Measurements from ENCODE around the gene LRP10.
A peak's percentile ranks its signal among the peaks of the same experiment; 100 is the strongest.
"Not testable (repeated sequence)": the region's sequence is repeated elsewhere in the genome, so short reads cannot be mapped to it uniquely, and the experiment has no call there.

LRP10 gene

DNA sequence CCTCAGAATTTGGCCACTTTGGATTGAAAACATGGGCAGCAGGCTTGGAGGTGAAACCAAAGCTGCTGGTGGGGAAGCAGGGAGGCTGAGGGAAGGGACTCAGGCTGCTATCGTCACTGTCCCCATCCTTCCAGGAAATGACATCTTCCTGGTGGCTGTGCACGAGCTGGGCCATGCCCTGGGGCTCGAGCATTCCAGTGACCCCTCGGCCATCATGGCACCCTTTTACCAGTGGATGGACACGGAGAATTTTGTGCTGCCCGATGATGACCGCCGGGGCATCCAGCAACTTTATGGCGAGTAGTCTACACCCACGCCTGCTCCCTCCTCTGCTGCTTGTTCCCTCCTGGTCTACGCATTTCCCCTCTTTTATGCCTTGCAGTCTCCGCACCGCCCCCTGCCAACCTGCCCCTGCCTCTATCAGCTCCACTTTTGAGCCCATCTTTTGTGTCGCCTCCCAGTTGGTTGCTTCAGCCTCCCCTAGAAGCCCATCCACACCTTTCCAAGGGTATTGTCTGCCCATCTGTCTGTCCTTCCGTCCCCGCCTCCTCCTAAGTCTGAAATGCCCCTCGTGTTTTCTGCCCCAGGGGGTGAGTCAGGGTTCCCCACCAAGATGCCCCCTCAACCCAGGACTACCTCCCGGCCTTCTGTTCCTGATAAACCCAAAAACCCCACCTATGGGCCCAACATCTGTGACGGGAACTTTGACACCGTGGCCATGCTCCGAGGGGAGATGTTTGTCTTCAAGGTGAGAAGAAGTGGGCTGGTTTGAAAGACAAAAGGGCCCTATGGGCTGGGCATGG is 28.2 kb upstream of the LRP10 start:
- no peak for DNase-seq (ENCODE audit: low spot score)

GRCh38 chr14:22844221-22845102 is 27.1 kb upstream of the LRP10 start:
- DNase-seq (ENCODE audit: low spot score) = no peak

DNA sequence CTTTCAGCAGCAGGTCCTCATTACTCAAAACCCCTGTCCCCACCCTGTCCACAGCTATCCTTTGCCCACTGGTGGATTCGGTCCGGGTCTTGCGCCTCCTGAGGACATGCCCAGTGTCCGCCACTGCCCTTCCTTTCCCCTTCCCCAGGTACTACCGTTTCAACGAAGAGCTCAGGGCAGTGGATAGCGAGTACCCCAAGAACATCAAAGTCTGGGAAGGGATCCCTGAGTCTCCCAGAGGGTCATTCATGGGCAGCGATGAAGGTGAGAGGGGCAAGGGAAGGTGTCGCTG is 26.5 kb upstream of the LRP10 start:
- DNase-seq (ENCODE audit: low spot score) = no peak

DNA sequence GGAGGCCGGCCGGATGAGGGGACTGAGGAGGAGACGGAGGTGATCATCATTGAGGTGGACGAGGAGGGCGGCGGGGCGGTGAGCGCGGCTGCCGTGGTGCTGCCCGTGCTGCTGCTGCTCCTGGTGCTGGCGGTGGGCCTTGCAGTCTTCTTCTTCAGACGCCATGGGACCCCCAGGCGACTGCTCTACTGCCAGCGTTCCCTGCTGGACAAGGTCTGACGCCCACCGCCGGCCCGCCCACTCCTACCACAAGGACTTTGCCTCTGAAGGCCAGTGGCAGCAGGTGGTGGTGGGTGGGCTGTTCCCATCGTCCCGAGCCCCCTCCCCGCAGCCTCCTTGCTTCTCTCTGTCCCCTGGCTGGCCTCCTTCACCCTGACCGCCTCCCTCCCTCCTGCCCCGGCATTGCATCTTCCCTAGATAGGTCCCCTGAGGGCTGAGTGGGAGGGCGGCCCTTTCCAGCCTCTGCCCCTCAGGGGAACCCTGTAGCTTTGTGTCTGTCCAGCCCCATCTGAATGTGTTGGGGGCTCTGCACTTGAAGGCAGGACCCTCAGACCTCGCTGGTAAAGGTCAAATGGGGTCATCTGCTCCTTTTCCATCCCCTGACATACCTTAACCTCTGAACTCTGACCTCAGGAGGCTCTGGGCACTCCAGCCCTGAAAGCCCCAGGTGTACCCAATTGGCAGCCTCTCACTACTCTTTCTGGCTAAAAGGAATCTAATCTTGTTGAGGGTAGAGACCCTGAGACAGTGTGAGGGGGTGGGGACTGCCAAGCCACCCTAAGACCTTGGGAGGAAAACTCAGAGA is 25.5 kb upstream of the LRP10 start:
- DNase-seq (ENCODE audit: low spot score) = no peak

GRCh38 chr14:22846811-22847307 is 24.7 kb upstream of the LRP10 start:
- DNase-seq (ENCODE audit: low spot score) = no peak

DNA sequence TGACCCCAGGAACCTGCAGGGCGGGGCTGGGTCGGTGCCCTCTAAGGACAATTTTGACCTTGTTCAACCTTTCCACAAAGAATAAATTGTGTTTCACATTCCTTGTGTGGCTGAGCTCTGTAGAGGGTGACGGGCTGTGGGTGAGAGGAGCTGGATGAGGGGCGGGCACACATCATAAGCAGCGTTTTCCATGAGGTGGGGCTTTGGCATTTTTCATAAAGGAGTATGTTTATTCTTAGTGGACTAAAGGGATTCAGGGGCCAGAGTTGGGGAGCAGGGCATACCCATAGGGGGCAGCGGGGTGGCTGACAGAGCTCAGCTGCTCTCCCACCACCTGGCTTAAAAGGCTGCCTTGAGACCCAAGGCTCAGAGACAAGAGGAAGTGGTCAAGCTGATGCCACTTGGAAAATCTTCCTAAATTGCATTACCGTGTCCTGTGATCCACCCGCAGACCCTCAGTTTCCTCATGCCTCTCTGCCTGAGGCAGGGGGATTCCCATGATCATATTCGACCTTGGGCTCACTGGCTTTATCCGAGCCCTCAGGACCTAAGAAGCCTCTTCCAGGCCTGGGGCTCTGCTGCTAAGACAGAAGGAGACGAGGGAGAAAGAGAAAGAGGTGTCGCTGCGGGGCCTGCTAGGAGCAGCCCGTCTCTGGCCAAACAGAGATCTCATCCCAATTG is 23.7 kb upstream of the LRP10 start:
- no peak for DNase-seq (ENCODE audit: low spot score)

GRCh38 chr14:22848351-22849164 is 23.0 kb upstream of the LRP10 start:
- no peak for DNase-seq (ENCODE audit: low spot score)

DNA sequence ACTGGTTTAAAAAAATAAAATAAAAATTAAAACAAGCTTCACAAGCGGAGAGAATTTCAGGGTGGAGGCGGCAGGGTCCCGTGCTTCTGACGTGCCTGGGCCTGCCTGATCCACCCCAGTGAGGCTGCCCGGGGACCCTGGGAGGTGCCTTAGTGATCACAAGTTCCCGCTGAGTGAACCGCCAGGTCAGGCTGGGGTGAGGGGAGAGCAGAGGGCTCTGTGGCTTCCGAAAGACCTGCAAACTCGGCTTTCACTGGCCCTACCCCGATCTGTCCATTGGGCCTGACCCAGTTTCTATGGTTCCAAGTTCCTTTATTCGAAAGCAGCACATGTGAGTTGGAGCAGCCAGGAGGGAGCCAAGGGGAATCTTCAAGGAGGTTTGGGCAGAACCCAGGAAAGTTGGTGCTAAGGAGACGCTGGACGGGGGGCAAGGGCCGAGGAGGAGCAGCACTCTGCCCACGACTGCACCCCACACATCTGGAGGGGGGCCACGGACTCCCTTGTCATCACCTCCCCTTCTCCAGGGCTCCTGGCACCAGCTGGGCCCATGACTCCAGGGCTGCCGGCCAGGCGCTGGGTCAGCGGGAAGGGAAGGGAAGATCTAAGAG is 22.2 kb upstream of the LRP10 start:
- no peak for DNase-seq (ENCODE audit: low spot score)

DNA sequence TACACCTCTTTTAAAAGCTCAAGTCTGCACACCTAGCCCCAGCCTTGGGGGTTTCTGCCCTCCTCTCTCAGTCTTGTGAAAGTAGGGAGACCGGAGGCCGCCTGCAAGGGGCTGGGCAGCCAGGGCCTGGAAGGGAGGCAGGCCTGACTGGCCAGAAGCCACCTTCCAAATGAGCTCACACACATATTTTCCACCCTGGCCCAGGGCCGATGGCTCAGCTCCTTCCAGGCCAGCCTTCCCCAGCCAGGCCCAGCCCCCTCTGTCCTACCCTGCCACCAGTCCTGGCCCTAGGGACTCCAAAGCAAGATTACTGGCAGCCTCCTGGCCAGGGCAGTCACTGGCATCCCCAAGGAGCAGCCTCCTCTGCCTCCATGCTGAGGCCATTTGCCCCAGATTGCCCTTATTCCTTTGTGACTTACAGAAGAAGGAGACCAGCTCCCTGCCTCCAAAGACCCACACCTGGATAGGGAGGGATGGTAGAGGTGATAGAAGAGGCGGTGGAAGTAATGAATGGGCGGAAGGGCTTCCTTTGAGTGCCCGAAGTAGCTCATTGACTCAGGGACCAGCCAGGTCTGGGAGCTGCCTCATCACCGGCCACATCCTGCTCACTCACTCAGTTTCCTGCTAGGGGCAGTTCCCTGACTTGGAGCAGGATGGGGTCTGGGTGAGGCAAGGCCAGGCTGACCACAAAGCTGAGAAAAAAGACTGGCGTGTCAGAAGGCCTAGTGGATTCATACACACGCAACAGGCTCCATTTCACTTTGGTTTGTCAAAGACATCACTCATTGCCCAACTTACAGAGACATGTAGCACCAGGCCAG is 20.4 kb upstream of the LRP10 start:
- DNase-seq (ENCODE audit: low spot score) = no peak

DNA sequence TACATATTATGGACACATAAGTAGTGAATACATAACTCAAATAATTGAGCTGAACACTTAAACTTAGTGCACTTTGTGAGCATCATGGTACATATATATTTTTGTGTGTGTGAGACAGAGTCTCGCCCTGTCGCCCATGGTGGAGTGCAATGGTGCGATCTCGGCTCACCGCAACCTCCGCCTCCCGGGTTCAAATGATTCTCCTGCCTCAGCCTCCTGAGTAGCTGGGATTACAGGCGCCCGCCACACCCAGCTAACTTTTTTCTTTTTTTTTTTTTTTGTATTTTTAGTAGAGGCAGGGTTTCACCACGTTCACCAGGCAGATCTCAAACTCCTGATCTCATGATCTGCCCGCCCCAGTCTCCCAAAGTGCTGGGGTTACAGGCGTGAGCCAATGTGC is 19.4 kb upstream of the LRP10 start:
- not testable (repeated sequence) for DNase-seq (ENCODE audit: low spot score)

GRCh38 chr14:22852599-22852939 is 19.0 kb upstream of the LRP10 start:
- DNase-seq (ENCODE audit: low spot score) = no peak

- DNase-seq (ENCODE audit: low spot score) = peak; percentile 81
Observed at GRCh38 chr14:22852940-22853767, 18.4 kb upstream of the LRP10 start.

- DNase-seq (ENCODE audit: low spot score) = not testable (repeated sequence)
Observed at GRCh38 chr14:22854296-22854695, 17.2 kb upstream of the LRP10 start.

DNA sequence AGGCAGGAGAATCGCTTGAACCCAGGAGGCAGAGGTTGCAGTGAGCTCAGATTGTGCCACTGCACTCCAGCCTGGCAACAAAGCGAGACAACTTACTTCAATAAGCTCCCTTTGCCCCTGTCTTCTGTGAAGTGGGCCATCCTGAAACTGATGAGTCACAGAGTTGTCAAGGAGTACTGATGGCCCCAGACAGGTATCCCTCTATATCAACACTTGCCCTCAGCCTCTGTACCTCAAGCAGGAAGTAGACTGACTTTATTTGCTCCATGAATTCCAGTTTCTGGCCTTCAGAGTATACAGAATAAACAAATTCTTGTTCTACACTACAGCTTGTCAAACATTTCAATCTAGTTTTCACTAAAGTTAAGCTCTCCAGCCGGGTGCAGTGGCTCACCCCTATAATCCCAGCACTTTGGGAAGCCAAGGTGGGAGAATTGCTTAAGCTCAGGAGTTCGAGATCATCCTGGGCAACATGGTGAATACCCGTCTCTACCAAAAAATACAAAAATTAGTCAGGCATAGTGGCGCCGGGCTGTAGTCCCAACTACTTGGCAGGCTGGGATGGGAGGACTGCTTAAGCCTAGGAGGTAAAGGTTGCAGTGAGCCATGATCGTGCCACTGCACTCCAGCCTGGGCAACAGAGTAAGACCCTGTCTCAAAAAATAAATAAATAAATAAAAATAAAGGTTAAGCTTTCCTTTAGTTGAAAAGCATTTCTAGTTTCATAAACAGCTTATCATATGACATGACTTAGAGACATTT is 16.4 kb upstream of the LRP10 start:
- no peak for DNase-seq (ENCODE audit: low spot score)

DNA sequence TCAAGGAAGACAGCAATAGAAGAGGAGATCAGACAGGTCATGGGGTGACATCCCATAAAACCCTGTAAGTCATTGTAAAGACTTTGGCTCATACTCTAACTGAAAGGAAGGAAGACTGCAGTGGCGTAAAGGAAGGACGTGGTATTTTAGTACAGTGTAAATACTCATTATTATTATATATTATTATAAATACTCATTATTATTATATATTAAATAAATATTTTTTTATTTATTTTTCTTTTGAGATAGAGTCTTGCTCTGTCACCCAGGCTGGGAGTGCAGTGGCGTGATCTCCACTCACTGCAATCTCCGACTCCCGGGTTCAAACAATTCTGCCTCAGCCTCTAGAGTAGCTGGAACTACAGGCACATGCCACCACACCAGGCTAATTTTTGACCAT is 15.1 kb upstream of the LRP10 start:
- DNase-seq (ENCODE audit: low spot score) = no peak

DNA sequence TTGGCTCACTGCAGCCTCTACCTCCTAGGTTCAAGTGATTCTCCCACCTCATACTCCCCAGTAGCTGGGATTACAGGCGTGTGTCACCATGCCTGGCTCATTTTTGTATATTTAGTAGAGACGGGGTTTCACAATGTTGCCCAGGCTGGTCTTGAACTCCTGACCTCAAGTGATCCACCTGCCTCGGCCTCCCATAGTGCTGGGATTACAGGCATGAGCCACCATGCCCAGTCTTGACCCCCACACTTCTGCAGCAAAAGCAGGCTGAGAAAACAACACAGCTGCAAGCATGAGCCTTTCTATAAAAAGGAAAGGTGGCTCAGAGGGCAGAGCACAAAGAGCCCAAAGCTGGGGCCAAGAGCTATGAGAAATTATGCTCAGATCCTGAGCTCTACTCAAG is 11.2 kb upstream of the LRP10 start:
- DNase-seq (ENCODE audit: low spot score) = not testable (repeated sequence)

GRCh38 chr14:22861651-22862050 is 9.9 kb upstream of the LRP10 start:
- DNase-seq (ENCODE audit: low spot score) = no peak

DNA sequence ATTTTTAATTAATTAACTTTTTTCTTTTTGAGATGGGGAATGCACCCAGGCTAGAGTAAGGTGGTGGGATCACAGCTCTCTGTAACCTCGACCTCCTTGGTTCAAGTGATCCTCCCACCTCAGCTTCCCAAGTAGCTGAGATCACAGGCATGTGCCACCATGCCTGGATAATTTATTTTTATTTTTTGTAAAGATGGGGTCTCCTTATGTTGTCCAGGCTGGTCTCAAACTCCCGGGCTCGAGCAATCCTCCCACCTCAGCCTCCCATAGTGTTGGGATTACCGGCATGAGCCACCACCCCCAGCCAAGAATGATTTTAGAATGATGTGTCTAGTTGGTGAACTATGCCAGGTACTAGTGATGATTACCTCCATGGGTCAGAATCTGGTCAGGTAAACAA is 6.6 kb upstream of the LRP10 start:
- DNase-seq (ENCODE audit: low spot score) = no peak
